Uterus (tissue), 2 donors: Measurements from ENCODE around the gene ATP2A2.

Experiments used
- CTCF ChIP-seq, 4 experiments: fragments of 200-600 bp in 2 of 4; fragments of 450-650 bp in 2 of 4; sonication (generic) in 2 of 4; IDR thresholded peaks; one replicate each; pipeline ENCODE4 v1.5.1; 2016 to 2019; ENCODE audit warnings: antibody characterized with exemption in 4 of 4, mild to moderate bottlenecking in 2 of 4, moderate library complexity in 1 of 4
- POLR2A ChIP-seq, 2 donors: fragments of 450-650 bp; IDR thresholded peaks; one replicate each; pipeline ENCODE4 v1.6.1; 2016; ENCODE audit warnings: antibody characterized with exemption in 2 of 2, mild to moderate bottlenecking in 1 of 2, moderate library complexity in 1 of 2

DNA sequence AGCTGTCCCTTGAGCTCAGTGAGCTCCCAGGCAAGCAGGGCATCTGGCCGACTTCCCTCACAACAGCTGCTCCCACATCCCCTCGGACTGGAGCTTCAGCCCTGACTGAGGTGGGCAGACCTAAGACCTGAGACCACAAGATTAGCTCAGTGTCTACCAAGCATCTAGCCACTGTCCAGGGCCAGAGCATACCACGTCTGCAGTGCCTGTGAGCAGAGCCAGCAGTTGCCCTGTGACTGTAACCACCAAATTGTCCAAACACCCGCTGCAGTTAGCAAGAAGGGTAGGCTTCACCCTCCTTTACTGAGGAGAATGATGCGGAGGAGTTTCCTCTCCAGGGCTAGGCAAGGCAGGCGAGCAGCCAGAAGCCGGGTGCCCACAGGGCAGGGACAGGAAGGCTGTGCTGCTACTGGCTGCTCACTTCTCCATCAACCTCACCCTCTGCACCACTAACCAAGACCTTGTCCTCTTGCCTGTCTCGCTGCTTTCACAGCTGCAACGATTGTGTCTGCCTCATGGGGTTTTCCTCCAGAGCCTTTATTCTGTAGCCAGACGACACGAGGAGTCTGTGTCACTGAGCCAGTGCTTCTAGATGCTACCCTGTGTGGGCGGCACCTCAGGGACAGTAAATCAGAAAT, 68.6 kb downstream of the ATP2A2 start:
- TF ChIP-seq POLR2A (IDR thresholded peaks at IDR 0.05) (no peak), CTCF (IDR thresholded peaks at IDR 0.05) (no peak)
